Stimulated activated CD4-positive, alpha-beta T cell treated with anti-CD3 and anti-CD28 coated beads, Interleukin-15, amount 100 ng/mL, for 24 hours (primary cell): ENCODE data around the gene TRIM71.
"Not testable (repeated sequence)": the region's sequence is repeated elsewhere in the genome, so short reads cannot be mapped to it uniquely, and the experiment has no call there.

ENCODE experiments used
- DNase-seq: peaks from one replicate; pipeline ENCODE4 v3.0.0-alpha.2; 2020

The TRIM71 gene

DNA sequence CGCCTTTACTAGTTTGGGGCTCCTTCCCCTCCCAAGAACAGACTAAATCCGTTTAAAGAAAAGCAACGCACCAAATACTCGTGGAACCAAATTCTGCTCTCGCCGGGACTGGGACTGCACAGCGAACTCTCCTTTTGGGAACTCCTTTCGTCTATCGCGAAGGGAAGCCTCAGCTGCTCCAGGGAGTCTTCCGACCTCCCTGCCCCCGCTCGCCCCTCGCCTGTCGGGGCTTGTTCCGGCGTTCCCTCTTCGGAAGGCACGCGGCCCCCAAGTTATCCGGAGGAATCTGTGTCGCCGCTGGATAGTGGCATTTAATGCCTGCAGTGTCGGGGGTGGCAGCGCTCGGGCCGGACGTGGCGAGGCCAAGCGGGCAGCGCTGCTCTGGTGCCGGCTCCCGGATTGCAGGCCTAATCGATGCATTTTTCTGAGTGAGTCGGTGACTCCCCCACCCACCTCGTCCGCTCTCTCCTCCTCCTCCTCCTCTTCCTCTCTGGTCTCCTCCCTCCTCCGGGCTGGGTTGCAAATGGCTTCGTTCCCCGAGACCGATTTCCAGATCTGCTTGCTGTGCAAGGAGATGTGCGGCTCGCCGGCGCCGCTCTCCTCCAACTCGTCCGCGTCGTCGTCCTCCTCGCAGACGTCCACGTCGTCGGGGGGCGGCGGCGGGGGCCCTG, at the start of gene TRIM71:
TSS of gene TRIM71 (plus strand) at position 440 of the 671 bp plus-strand sequence. CDS start at position 524, 84 bp downstream.
- DNase-seq: peak; percentile 50

DNA sequence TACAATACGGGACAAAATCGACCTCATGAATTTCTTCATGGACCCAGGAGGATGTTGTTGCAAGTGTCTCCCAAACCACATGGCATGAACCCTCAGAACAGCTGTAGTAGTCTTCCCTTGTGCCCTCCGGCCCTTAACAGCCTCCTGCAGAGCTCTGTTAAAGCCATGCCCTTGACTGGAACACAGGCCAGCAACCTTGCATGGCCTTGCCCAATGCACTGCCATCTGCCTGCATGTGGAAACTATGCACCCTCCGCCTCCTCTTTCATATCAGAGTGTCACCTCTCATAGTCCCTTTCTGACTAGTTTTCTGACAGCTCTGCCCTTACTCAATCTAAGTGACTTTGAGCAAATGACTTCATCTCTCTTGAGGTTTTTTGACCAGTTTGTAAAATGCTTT, 39.4 kb upstream of the TRIM71 start:
- DNase-seq: peak; percentile 7

DNA sequence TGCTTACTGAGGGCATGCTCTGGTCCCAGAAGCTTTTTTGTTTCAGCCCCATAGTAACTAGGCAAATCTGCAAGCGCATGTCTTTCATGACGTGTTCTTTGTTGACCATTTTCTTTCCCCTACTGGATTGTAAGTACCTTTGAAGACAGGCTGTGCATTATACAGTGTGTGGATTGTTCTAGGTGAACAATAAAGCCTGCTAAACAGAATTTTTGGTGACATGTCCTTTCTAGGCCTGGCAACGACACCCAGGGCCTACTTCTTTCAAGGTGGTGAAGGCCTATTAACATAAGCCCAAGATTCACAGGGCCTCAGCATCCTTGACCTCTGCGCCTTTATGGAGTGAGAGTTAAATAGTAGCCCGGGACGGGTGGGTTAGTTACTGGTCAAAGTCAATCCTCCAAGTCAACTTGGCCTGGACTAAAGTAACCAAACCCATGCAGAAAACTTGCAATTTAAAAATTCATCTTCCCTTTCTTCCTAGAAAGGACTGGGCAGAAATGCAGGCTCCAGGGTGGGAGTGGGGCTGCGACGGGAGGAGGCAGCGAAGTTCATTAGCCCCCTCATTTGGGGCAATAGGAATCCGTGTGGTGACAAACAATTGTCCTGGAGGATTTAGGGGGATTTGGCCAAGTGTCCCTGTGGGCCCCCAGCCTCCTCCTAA, 37.6 kb upstream of the TRIM71 start:
- DNase-seq: no peak

DNA sequence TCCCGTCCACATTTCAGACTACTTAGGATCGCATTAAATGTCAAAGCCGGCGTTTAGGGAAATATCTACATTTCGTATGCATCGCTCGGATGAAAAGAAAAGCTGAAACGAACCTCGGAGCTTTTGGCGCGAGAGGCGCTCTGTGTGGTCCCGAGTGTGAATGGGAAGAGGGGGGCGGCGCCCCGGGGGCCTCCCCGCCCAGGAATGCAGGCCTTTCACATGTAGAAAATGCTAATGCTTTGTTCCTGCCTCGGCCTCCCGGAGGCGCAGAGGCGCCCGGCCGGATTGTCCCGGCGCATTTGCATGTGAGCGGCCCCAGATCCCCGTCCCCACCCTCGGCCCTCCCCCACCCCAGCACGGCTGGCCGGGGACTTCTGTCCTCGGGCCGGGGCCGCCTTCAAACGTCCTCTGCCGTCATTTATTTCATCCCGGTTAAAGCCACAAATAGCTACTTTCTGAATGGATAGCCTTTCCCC, 37.0 kb upstream of the TRIM71 start:
- DNase-seq: peak; percentile 37

DNA sequence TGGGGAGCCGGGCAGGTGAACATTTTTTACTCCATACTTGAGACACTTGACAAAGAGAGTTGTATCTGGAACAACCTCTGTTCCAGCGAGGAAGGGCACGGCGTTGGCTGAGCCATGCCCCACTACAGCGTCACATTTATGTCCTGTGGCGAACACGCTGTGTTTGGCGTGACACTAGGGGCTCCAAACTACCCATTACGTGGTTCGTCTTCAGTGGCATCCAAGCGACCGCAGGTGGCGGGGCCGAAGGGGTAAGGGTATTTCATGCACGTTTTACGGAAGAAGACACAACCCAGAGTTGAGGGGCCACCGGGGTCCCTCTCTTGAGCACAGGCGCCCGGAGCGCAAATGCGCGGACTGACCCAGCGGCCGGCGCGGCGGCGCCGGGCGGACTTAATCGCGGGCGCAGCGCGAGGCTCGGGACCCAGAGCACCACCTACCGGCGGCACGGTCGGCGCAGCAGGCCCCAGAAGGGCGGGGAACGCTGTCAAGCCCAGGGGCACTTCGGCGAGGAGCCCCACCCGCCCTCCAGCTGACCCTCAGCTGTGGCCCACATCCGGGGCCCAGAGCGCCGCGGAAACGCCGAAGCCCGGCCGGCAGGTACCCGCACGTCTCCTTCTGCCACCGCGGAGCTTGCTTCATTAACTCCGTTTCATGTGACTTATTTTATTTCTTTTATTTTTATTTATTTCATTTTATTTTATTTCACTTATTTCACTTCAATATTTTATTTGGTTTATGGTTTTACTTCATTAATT, 36.4 kb upstream of the TRIM71 start:
- DNase-seq: peak; percentile 84

DNA sequence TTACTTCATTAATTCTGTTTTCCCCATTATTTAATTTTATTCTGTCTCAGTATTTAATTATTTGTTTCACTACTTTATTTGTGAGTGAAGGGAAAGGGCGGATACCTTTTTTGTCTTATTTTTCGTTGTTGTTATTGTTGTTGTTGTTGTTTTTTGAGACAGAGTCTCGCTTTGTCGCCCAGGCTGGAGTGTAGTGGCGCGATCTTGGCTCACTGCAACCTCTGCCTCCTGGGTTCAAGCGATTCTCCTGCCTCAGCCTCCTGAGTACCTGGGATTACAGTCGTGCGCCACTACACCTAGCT, 35.9 kb upstream of the TRIM71 start:
- DNase-seq: not testable (repeated sequence)

DNA sequence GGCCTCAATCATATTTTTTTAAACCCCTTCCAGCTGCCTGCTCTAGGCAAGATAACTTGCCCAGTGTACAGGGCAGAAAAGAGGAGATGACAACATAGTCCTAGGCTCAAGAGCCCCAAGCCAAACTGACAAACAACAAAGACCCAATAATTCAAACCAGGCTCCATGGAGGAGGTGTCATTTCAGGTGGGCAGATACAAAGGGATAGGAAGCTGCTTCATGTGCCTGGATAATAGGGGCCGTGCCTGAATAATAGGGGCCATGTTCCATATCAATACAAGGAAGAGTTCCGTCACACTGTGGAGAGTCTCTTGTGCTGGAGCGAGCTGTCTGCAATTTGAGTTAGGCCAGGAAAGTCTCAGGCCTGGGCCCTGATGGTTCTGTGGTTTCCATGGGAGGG, 35.4 kb upstream of the TRIM71 start:
- DNase-seq: no peak

DNA sequence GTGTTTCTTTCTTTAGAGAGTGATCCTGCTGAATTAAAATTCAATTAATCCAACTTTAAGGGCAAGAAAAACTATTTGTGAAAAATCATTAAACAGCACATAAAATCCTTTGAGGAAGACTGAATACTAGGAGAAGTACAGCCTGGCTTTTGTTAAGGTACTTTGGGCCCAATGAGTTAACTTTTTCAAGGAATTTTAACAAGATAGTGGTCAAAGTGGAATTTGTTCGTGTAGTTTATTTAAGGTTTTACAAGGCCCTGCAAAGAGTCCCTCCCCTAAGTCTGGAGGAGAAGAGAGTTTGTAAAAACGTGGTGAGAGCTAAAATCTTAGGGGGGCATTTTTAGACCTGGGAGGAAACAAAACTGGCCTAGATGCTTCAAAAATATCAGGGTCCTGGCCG, 26.0 kb upstream of the TRIM71 start:
- no peak for DNase-seq

DNA sequence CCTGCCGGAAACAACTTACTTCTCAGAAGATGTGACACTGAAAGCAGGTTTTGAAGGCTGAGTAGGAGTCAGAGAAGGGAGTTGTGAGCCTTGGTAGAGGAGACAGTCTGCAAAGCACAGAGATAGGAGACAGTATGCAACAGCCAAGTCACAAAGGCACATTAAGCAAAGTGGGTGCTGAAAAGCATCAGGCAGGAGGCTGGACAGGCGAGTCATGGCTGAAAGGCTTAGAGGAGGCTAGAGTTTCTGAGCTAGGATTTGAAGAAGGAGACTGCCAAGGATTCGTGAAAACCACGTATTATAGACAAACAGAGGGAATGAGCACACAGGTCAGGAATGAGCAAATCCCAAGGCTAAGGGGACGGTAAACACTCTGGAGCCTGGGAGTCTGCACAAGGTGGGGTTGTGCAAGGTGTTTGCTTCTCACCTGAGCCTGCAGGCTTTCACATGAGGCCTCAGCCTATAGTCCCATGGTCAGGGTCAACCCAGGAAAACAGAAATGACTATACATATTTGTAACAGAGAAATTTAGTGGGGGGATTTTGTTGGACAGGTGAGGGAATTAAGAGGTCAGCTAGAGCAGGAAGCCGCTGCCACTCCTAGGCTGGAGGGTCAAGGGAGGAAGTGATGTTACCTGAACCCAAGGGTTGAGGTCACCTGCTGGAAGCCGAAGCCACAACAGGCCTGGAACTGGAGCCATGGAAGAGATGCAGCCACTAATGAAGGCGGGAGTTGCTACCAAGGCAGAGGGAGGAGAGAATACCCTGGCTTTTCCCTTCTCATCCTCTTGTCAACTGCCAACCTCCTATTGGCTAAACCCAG, 23.1 kb upstream of the TRIM71 start:
- DNase-seq: no peak

DNA sequence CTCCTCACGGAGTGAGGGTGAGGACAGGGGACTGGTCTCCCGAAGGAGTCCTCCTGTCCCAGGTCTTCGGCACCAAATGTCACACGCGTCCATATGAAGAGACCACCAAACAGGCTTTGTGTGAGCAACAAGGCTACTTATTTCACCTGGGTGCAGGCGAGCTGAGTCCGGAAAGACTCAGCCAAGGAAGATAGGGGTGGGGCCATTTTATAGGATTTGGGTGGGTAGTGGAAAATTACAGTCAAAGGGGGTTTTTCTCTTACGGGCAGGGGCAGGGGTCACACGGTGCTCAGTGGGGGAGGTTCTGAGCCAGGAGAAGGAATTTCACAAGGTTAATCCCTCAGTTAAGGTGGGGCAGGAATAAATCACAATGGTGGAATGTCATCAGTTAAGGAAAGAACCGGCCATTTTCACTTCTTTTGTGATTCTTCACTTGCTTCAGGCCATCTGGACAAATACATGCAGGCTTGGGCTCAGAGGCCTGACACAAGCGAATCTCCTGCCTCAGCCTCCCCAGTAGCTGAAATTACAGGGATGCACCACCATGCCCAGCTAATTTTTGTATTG, 21.3 kb upstream of the TRIM71 start:
- DNase-seq: not testable (repeated sequence)

DNA sequence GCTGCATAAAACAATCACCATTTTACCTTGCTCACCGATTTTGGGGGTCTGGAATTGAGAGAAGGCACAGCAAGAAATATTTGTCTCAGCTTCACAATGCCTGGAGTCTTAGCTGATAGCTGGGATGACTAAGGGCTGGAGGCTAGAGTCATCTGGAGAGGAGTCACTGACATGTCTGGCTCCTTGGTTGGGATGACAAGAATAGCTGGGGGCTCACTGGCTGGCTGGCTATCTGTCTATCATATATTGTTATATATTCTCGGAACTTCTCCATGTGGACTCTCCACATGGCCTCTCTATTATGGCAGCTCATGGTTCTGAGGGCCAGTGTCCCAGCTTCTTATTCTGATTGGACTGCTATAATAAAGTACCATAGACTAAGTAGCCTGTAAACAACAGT, 20.0 kb upstream of the TRIM71 start:
- DNase-seq: no peak

DNA sequence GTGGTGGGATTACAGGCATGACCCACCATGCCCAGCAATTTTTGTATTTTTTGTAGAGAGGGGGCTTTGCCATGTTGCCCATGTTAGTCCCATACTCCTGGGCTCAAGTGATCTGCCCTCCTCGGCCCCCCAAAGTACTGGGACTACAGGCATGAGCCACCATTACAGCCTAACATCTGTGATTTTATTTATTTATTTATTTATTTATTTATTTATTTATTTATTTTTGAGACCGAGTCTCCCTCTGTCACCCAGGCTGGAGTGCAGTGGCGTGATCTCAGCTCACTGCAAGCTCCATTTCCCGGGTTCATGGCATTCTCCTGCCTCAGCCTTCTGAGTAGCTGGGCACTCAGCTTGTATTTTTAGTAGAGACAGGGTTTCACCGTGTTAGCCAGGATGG, 16.4 kb upstream of the TRIM71 start:
- DNase-seq: not testable (repeated sequence)

DNA sequence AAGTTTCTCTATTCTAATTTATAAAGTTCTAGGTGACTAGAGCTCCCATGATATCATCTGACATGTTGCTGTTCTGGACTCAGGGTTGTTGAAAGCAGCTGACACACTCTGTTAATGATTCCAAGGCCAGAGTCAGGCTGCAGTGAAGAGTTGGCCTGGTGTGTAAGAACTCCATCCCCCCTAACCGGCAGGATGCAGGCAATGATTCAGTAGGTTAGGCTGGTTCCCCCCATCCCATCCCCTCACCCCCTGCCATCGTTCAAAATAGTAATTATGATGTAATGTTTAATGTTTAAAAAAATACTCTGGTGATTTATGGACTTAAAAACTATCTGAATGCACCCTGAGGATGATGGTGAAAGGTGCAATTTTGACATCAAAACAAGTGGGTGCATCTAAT, 4.6 kb upstream of the TRIM71 start:
- no peak for DNase-seq

DNA sequence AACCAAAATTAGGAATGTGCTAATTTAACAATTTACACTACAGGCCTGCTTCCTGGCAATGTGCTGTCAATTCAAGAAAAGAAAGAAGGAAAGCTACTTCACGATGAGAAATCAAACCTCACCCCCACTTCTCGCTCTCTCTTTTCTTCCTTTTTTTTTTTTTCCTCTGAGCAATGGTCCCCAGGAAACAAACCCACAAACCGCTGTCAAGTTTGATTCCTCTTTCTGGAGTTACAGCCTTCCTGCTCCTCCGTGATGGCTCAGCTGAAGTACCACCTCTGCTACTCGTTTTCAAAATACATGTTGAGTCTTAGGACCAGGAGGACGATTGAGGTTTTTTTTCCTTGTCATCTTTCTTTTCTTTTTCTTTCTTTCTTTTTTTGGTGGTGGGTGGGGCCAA, 3.4 kb upstream of the TRIM71 start:
- DNase-seq: no peak

DNA sequence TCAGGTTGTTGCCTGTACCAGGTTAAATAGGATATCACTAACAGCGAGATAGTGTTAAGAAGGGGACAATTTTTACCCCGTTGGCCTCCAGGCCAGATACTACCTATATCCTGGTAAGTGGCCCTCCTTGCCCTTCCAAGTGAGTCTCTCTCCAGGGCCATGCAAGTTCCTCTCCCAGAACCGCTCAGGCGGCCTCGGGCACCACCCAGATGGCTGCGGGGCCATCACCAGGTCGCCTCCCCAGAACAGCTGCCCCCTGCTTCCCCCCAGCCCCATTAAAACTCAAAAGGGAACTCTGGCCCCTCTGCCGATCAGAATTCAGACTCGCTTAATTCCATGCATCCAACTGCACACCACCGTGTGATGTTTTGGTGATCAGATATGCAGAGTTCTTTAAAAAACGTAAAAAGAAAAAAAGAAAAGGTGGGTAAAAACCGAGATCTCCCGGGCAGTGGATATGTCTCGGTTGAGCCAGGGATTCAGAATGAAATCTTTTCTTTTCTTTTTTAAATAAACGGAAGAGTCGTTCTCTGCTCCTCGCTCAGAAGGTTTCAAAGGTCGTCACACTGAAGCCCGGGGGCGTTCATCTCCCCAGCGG, 1.9 kb upstream of the TRIM71 start:
- no peak for DNase-seq

DNA sequence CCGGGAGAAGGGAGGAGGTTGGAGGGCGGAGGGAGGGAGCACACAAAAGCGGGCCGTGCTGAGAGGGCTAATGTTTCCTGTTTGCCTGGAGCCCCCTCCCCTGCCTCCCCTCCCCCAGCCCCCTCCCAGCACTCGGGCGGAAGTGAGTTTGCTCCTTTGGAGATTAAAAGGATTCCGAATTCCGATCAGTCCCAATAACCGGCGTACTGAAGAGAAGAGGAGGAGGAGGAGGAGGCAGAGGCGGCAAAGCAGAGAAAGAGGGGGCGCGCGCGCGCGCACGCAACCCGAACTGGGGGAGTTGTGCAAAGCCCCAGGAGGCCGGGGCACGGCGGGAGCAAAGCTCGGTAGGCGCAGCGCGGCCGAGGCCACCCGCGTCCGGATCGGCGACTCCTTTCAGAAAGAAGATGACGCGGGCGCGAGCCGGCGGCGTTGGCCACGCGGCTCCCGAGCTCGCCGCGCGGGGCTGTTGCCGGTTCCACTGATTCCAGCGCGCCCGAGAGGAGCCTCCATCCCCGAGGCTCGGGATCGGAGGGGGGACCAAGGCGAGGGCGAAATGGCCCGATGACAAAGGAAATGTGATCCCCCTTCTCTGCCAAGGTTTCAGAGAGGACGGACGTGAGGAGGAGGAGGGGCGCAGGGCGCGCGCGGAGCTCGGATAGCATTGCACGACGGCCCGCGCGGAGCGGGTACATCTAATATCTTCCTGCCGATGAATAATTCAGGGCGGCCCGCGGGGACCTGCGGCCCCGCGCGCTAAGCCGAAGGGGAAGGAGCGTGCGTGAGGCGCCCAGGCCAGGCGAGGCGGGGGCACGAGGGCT, 1.1 kb upstream of the TRIM71 start:
- peak; percentile 52 for DNase-seq

DNA sequence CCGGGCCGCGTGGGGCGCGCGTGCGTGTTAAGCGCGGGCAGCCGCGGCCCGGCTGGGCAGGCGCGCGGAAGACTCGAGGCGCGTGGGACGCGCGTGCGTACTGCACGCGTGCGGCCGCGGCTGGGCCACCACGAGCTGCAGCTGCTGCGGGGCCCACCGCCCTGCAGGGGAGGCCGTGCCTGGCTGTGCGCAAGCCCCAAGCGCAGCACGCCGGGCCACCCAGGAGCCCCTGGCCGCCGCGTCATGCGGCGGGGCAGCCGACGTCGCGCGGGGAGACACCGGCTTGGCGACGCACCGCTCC, 590 bp upstream of the TRIM71 start:
- peak; percentile 21 for DNase-seq

DNA sequence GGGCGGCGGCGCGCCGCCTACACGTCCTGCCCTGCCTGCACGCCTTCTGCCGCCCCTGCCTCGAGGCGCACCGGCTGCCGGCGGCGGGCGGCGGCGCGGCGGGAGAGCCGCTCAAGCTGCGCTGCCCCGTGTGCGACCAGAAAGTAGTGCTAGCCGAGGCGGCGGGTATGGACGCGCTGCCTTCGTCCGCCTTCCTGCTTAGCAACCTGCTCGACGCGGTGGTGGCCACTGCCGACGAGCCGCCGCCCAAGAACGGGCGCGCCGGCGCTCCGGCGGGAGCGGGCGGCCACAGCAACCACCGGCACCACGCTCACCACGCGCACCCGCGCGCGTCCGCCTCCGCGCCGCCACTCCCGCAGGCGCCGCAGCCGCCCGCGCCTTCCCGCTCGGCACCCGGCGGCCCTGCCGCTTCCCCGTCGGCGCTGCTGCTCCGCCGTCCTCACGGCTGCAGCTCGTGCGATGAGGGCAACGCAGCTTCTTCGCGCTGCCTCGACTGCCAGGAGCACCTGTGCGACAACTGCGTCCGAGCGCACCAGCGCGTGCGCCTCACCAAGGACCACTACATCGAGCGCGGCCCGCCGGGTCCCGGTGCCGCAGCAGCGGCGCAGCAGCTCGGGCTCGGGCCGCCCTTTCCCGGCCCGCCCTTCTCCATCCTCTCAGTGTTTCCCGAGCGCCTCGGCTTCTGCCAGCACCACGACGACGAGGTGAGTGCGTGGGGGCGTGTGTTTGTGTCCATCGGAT, 602 bp downstream of the TRIM71 start:
- DNase-seq: peak; percentile 31

DNA sequence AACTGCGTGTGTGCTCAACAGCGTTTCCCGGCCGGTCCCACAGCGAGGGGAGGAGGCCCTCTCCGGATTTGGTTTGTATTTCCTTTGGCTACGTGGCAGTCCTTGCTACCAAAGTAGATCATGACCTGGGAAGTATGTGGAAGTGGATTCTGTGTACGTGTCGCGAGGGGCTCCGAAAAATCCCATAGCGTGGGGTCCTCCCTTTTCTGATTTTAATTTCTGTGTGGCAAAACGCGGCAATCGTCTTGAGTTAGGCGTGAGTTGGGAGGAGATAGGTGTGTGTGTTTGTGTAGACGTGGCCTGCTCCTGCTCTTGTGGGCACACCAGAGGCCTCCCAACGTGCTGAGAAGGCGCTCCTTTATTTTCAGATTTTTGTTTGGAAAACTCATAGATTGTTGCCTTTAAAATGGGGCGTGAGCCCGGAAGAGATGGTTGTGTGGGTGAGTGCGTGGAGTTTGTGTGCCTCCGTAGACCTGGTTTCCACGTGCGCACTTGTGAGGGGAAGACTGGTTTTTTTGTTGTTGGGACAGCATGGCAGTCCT, 1.2 kb downstream of the TRIM71 start:
- DNase-seq: no peak

DNA sequence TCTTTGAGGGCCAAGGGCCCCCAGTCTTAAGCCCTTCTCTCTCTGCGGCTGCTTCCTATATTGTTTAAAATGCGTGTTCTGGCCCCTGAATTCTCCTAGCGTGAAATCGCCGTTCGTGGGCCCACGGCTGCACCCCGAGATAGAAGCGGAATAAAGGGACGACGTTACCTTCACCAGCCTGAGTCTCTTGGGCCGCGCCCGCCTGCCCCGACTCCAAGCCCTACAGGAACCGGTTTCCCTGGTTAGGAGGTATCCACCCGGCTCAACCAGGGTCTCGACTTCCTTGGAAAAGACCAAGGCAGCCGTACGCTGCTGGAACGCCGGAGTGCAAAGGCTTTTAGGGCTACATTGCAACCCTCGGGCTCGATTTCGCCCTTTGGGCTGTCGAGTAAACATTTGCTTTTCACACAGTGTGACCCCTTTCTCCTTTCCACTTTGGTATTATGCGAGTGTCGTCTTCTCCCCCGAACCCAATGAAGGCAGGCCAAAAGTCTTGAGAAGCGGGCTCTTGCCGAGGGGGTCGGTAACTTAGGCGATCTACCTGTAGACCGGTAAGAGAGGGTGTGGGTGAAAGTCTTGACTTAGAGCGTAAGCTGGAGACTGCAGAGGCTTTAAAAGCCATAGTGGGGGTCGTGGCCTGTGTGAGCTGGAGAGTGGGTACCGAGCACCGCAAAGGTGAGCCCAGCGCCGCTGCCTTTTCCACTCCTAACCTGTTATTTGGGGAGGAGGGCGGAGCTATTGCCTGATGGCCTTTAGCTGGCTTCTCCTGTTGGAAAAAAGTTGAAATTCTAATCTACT, 2.0 kb downstream of the TRIM71 start:
- DNase-seq: no peak
